Left lobe of liver (tissue), 2 donors: ENCODE measurements around the gene CHIA. TPM values are rescaled to one million over a fixed set of nuclear protein-coding genes. Genes with fewer than 3 reads are reported as not detected.

ENCODE experiments used
- ATAC-seq: fragments of 200-7000 bp; cut with Tn5 transposase; one replicate; pipeline ENCODE4 v1.9.1; 2020; ENCODE audit warnings: mild to moderate bottlenecking, moderate library complexity
- DNase-seq: peaks from one replicate; pipeline ENCODE4 v3.0.0-alpha.2; 2020; ENCODE audit warnings: low spot score
- total RNA-seq: library from RNA; stranded (reverse); gene quantifications from one replicate; pipeline ENCODE4 v1.2.1, GENCODE V29; 2021
- donor health status: DM: no; HTN: no; CAD: no; lungs with moderate emphysema.
- donor health status: DM: no; HTN: yes; CAD: no.

CHIA gene
- total RNA-seq = 0.15 TPM

DNA sequence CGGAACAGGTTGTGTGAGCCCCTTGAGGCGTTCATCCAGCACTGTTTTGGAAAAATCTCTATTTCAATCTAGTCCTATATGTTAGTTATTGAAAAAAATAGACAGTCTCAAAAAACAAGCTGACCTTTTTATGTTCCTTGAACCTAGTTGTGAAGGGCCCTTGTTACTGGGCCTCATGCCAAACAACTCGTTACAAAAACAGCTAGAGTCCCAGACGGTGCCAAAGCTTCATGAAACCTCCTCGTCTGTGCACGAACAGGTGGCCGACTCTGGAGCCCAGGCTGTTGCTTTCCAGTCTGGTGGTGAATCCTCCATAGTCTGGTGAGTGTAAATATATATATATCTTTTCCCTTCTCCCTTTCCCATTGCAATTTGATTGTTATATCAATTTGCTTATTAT is at the start of gene CHIA:
CHIA (plus strand) TSS at position 222 of the 400 bp plus-strand sequence. CDS start 19,617 bp downstream, outside the sequence.
- peak; percentile 89 for ATAC-seq

DNA sequence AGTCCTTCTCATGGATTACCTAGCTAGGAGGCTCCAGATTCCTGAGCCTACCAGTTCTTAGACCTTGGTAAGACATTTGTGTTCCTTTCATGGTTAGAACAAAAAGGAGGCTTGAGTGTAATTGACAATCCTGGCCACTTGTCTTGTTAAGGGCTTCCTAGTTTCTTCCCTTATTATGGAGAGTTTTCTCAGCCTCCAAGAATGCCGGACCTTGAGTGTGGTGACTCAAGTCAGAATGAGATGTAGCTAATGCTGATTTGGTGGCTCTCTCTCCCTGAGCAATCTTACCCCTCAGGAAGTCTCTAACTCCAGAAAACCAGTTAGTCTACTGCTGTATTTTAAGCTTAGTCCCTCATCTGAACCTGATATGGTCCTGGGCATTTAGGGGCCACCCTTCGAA is 48.9 kb upstream of the CHIA start:
- ATAC-seq (no peak), DNase-seq (no peak)

More for the DNA sequence above, at the start of gene CHIA:
- no peak for DNase-seq

DNA sequence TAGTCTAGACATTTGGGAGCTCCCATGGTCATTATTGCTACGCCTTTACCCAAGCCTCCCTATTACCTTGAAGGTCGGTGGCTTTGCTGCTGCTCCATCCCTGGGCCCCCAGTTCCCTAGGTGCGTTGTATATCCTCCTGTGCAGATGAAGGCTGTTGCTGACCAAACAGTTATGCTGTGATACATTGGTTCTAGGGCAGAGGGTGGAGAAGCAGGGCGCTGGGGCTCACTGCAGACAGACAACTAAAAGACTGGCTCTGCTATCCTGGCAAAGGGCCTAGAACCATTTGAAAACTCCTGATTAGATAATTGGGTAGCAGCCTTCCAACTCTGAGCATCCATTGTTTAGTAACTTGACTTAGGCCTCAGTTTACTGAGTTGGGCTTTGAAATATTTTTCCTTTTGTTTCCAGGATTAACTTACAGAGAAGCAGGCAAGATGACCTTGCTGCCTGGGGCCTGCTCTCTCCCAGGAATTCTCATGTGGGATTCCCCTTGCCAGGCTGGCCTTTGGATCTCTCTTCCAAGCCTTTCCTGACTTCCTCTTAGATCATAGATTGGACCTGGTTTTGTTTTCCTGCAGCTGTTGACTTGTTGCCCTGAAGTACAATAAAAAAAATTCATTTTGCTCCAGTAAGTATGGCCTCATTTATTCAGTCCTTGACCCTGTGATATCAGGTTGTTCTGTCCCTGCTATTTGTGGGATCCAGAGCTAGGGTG is 47.7 kb upstream of the CHIA start:
- ATAC-seq (no peak), DNase-seq (no peak)

DNA sequence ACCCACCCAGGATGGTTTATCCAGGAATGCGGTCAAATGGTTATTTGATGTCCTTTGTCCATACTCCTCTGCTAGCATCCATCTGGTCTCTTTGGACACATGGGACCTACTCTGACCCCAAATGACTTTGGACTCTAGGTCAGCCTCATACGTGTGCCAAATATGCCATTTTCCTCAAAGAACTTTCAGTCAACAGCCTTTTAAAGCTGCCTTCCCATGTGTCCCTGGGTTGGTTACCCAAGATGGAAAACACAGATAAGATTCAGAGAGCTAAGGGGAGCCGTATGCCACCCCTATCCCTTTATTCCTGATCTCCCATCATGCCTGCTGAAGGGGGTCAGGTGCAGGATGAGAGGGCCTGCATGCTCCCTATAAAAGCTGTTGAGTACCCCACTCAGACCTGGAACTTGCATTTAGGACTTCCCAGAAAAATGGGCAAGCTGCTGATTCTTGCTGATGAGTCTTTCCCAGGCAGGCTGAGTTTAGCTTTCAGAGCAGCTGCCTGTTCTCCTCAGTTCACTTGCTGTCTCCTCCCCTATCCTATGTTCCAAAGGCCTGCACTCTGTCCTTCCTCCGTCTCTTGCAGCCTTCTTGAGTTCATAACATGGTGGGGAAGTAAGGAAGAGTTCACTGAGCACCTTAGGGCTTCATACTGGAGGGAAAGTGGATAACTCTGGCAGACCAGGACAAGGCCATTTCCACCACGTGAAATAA is 43.4 kb upstream of the CHIA start:
- ATAC-seq = no peak
- DNase-seq = no peak

DNA sequence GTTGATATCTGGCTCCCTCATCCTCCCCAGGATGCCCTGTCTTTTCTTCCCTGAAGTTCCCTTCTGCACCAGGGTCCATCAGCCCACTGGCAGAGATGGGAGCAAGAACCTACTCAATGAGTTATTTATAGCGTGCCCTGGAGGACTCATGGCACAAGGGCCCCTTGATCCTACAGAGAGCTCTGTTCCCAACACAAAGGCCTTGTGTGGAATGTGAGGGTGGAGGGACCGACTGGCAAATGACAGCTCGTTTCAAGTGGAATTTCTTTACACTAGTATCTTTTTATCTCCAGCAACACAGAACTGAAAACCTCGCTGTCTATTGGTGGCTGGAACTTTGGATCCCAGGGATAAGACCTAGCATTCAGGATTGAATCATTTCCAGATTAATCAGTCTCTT is 40.7 kb upstream of the CHIA start:
- DNase-seq (no peak), ATAC-seq (no peak)

DNA sequence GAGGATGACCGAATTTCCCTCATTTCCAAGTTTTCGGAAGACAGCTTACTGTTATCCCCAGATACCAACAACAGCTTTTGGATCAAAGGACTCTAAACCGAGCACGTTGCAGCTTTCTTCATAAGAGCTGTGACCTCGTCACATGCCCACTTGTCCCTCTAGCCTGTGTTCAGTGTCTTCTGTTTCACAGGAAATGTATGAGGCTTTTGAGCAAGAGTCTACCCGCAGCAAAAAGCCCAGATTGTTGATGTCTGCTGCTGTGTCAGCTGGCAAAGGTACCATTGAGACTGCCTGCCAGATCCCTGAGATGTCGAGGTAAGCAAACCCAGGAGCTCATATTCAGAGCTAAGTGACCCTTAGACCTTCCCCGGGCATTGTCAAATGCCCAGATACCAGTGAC is 39.1 kb upstream of the CHIA start:
- ATAC-seq = no peak
- DNase-seq = no peak

DNA sequence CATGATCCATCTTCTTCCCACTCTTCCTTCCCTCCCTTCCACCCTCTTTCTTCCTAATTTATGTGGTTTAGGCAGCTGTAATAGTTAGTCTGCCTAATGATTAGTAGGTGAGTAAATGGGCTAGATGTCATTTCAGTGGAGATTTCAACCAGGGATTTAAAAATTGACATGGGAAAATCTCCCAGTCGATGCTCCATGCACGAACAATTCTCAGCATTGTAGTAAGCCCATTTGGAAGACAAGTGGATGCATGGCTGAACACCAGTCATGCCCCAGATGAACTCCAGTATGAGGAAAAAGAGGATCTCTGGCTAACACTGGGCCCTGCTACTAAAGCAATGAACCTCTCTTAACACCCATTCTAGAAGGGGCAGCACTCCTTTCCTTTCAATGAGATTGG is 37.9 kb upstream of the CHIA start:
- ATAC-seq (no peak), DNase-seq (no peak)

DNA sequence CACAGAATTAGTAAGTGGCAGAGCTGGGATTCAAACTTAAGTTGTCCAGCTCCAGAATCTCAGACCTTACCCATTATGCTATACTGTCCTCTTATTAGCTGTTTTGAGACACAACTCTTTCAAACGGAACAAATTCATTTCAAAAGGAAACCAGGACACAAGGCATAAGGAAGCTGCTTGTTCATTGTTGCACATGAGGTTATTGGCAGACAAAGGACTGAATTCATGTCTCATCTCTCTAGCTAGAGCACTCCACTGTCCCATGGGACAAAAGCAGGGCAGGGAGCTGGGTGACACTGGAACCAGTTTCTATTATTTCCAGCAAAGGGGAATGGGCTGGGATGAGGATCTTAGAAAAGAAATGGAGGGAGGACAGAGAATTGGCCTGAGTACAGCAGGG is 36.8 kb upstream of the CHIA start:
- no peak for DNase-seq
- ATAC-seq = no peak

DNA sequence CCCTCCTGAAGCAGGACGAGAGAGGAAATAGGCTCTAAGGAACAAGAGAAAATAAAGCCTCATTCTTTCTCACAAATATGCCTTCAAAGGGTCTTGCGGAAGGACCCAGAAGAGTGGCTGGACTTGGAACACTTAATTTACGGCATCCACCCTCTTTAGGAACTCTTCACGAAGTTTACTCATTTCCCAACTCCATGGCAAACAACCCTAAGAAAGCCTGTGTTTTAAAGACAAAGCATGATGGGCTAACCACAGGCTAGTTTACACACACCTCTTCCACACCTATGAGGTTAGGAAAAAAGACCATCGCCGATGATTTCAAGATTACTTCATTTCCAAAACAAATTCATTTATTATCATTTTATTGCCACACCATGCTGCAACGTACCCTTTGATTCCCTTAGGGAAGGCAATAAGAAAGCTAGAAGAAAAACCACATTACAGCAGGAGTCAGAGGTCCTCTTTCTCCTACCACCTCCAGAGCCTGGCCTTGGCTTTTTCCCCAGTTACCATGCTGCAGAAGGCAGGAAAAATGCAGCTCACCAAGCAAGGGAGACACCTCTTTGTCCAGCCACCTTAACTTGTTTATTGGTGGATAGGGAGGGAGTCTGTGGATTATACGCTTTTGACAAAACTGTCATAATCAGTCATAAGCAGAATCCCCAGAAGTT is 33.5 kb upstream of the CHIA start:
- ATAC-seq = no peak
- DNase-seq = no peak

DNA sequence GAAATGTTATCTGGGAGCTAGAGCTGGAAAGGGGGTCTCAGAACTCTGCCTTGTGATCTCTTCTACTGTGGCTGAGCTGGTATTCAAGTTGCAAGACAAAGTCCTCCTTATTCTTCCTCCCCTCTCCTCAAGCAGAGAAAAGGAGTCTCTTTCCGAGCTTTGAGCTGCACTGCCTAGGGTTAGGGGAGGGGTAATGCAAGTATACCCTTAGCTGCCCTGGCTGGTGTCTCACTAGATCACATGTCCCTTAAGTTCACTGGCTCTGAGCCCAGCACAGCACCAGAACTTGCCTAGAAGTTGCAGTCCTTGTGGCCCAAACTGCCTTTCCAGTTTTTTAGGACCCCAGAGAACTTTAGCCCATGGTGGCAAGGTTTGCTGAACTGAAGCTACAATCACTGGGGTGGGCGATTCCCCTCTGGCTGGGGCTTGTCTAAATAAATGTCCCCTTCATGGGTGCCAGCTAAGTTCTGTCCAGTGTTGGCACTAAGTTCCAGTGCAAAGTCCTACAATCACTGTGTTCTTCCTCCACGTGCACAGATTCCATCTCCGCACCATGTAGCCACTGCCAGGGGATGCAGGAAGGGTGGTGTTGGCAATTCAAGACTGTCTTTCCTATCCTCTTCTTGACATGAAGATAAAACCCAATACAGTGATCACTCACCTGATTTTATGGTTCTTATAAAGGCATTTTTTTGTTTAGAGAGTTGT is 22.7 kb upstream of the CHIA start:
- DNase-seq (peak; percentile 70), ATAC-seq (peak; percentile 92)

DNA sequence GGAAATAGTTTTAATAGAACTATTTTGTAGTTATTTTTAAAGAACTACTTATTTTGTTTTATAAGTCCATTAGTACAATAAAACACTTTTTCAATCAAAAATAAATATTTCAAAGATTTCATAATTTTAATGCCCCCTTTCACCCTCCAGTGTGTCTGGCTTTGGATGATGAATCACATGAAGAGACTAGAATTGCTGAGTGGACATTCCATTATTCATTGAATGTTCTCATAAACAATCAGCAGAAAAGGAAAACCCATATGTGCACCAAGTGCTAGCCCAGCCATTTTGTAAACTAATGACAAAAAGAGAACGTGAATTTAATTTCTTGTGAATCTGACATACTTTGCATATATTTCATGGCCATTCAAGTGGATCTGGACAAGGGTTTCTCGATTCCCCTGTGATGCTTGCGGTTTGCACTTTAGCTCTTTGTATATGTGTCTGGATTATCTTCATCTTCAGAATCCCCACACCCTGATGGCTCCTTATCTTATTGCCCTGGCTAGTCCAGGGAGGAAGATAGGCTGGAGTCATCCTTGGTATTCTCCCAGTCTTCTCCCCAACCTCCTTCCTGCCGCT is 20.7 kb upstream of the CHIA start:
- DNase-seq (no peak), ATAC-seq (no peak)

DNA sequence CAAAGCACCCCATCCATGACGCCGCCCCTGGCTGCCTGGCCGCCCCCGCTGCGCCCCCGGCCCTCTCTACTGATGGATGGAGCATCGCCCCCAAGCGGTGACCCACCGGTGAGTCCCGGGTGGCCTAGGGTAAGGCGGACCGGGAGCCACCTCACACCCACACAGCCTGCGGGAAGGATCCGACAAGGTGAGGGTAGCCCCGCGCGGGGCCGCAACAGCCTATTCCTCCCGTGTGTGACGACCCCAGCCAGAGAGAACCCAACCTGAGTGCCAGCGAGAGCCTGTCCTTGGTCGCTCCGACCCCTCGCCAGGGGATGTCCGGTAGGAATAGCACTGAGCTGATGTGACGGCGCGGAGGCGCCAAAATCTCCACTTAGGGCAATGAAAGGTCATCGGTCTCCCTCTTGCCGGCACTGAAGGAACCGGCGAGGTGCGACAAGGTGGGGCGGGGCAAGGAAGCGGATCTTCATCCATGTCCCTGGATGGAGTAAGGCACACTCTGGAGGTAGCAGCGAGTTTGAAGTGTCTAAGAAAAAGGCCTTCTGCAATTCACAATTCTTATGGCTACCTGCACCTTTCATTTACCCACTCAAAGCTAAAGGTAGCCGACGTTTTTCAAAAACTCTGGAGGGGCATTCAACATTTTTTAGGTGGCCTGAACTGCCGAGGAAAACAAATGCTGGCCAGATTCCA is 19.7 kb upstream of the CHIA start:
- DNase-seq (no peak), ATAC-seq (no peak)

DNA sequence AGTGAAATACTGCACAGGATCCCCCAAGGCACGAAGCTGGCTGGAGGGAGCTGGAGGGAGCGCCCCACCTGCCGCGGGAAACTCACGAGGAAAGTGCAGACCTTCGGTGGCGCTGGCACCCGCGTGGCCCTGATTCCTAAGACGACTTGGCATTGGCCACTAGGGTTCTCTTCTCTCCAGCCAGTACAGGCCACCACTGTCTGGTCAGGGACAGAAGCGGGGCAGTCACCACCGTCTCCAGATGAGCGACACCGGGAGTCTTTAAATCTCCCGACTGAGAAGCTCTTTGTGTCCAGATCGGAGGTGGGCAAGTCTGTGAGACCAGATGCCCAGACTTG is 19.2 kb upstream of the CHIA start:
- no peak for DNase-seq
- no peak for ATAC-seq

DNA sequence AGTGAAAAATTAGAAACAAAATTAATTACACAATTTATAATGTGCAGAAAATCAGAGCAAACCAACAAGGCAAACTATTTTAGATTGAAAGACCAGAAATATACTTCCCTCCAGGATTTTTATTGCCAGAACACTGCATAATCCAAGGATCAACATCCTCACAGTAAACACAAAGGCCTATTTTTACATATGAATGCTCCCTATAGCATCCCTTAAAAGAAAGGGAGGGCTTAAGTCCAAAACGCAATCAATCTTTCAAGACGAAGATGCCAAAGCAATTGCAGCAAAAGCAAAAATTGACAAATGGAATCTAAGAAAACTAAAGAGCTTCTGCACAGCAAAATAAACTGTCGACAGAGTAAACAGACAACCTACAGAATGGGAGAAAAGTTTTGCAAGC is 18.6 kb upstream of the CHIA start:
- ATAC-seq = no peak
- DNase-seq = no peak

DNA sequence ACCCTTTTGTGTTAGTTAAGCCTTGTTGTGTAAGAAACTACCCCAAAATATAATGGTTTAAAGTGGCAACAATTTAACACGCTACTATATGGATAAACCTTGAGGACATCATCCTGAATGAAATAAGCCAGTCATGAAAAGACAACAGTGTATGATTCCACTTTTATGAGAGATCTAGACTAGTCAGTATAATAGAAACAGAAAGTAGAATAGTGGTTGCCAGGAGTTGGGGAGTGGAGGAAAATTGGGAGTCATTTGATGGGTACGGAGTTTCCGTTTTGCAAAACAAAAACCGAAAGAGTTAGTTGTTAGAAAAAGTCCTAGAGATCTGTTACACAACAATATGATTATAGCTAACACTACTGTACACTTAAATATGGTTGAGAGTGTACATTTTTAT is 16.0 kb upstream of the CHIA start:
- DNase-seq (no peak), ATAC-seq (no peak)

DNA sequence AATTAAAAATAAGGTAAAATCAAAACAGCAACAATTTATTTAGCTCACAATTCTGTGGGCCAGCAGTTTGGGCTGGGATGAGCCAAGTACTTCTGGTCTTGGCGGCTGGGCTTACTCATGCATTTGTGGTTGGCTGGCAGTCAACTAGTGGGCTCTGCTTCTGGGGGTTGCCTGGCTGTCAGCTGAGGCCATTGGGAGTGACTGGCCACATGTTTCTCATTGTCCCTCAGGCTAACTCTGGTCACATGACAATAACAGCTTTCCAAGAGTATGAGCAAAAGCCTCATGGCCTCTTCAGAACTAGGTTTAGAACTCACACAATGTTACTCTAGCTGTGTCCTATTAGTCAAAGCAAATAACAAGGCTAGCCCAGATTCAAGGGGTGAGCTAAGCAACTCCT is 15.6 kb upstream of the CHIA start:
- ATAC-seq (no peak), DNase-seq (no peak)

DNA sequence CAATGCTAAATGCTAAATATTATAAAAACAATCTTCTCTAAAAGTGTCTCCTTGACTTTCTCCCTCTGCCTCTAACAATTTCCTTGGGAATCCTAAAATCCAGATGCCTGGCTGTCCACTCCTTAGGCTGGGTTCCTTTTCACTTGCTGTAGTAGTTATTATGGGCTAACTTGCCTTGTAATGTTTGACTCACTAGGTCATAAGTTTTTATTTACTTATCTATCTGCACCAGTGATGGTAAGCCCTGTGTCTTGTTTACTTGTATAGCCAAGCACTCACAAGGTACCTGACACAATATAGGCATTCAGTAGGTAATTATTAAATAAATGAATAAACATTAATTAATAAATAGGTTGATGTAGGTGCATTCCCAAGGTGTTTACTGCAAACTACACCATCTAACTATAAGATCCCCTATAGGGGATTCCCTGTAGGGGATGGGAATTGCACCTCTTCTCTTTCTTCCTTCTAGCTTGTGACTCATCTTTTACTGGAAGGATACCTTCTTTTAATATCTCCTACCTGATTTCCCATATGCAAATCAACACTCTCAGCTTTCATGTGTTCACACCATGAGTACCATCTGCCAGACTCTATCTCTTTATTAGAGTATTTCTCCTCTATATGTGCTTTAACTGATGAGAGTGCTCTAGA is 14.7 kb upstream of the CHIA start:
- no peak for DNase-seq
- no peak for ATAC-seq

DNA sequence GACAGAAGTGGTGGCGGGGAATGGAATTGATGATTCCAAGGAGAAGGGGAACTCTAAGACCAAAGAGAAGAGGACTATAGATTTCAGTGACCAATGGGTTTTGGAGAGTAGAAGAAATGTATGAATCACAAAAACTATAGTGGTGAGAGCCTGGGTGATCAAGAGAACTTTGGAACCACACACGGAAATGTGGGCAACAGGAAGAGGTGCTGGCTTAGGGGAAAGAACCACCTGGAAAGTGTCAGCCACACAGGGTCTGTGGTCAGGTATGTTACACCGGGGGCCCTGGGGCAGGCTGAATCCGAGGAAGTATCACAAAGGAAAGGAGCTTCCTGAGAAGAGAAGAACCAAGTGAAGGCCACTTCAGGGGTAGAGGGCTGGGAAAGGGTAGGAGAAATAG is 11.5 kb upstream of the CHIA start:
- no peak for DNase-seq
- ATAC-seq = no peak

DNA sequence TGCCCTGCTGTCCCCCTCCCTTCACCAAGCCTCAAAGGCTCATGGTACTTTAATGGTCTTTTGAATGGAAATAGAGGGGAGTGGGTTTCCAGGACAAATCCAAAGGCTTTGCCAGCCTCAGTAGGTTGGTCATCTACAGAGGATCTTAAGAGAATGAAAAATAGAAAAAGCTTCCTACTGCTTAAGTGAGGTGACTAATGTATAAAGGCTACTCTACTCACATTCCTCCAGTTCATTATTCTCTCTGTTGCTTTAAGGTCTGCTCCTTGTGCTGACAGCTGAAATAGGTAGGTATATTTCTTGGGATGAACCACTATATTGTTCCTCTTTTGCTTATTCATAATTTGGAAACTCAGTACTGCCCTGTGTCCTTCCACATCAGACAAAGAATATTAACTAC is 10.4 kb upstream of the CHIA start:
- ATAC-seq (no peak), DNase-seq (no peak)

DNA sequence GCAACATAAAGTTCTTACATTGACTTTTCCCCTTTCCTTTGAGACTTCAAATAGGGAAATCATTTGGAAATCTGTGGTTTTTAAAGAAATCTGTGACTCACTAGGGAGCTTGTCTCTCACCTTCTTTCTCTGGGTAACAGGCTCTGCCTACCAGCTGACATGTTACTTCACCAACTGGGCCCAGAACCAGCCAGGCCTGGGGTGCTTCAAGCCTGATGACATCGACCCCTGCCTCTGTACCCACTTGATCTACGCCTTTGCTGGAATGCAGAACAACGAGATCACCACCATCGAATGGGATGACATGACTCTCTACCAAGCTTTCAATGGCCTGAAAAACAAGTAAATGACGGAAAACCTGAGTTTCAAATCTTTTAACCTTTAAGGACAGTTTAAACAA is 9.2 kb upstream of the CHIA start:
- DNase-seq (no peak), ATAC-seq (no peak)
